Liver (tissue), 9 donors: ENCODE data around the gene MYF5. TPM values are rescaled to one million over a fixed set of nuclear protein-coding genes. Genes with fewer than 3 reads are reported as not detected.

ENCODE experiments used
- DNase-seq: peaks from one replicate; pipeline ENCODE4 v3.0.0-alpha.2; 2017; ENCODE audit warnings: low spot score
- H3K27ac ChIP-seq, 2 donors: one replicate each; pipeline ENCODE4 v1.7.0; 2013; ENCODE audit warnings: inconsistent platforms in 2 of 2, low read length in 2 of 2, control low read depth in 1 of 2, low read depth in 1 of 2, mild to moderate bottlenecking in 1 of 2
- H3K27me3 ChIP-seq, 4 donors: one replicate each; pipeline versions ENCODE4 v1.6.1 to v1.7.0; 2013; ENCODE audit warnings: low read length in 3 of 4, inconsistent platforms in 1 of 4, mild to moderate bottlenecking in 1 of 4, moderate library complexity in 1 of 4; ENCODE audit not compliant: control insufficient read depth in 4 of 4, insufficient read depth in 4 of 4
- H3K36me3 ChIP-seq, 4 donors: one replicate each; pipeline versions ENCODE4 v1.6.1 to v1.7.0; 2013; ENCODE audit warnings: low read length in 3 of 4, mild to moderate bottlenecking in 3 of 4, low read depth in 1 of 4, moderate library complexity in 1 of 4; ENCODE audit not compliant: control insufficient read depth in 4 of 4, insufficient read depth in 3 of 4
- H3K4me1 ChIP-seq, 4 donors: one replicate each; pipeline versions ENCODE4 v1.6.1 to v1.7.0; 2013; ENCODE audit warnings: low read length in 3 of 4, mild to moderate bottlenecking in 3 of 4, moderate library complexity in 1 of 4; ENCODE audit not compliant: control insufficient read depth in 4 of 4, insufficient read depth in 4 of 4
- H3K4me3 ChIP-seq, 3 donors: one replicate each; pipeline versions ENCODE4 v1.6.1 to v1.7.0; 2013; ENCODE audit warnings: low read length in 3 of 3, control low read depth in 1 of 3, low read depth in 1 of 3, mild to moderate bottlenecking in 1 of 3
- H3K9ac ChIP-seq, 2 donors: one replicate each; pipeline ENCODE4 v1.7.0; 2013; ENCODE audit warnings: low read length in 2 of 2, mild to moderate bottlenecking in 2 of 2, moderate library complexity in 2 of 2, control low read depth in 1 of 2, low read depth in 1 of 2
- H3K9me3 ChIP-seq, 4 donors: one replicate each; pipeline versions ENCODE4 v1.6.1 to v1.7.0; 2013; ENCODE audit warnings: low read length in 3 of 4; ENCODE audit not compliant: control insufficient read depth in 4 of 4
- EGR1 ChIP-seq, 2 donors: IDR thresholded peaks; 2 replicates each; pipeline ENCODE4 v1.6.1; 2016 to 2018; ENCODE audit warnings: antibody characterized with exemption in 2 of 2, low read depth in 2 of 2
- FOXA1 ChIP-seq: IDR thresholded peaks from 2 replicates; pipeline ENCODE4 v1.6.1; 2016; ENCODE audit warnings: antibody characterized with exemption
- FOXA2 ChIP-seq: IDR thresholded peaks from 2 replicates; pipeline ENCODE4 v1.6.1; 2016; ENCODE audit warnings: antibody characterized with exemption
- GABPA ChIP-seq, 2 donors: IDR thresholded peaks in 1 of 2; conservative IDR thresholded peaks in 1 of 2; 2 replicates each; pipeline ENCODE4 v1.6.1; 2016; ENCODE audit warnings: antibody characterized with exemption in 2 of 2, mild to moderate bottlenecking in 1 of 2, moderate library complexity in 1 of 2
- HNF4A ChIP-seq, 2 donors: conservative IDR thresholded peaks; 2 replicates each; pipeline ENCODE4 v1.6.1; 2016; ENCODE audit warnings: antibody characterized with exemption in 2 of 2, mild to moderate bottlenecking in 2 of 2
- JUND ChIP-seq, 2 donors: IDR thresholded peaks; 2 replicates each; pipeline ENCODE4 v1.6.1; 2016; ENCODE audit warnings: antibody characterized with exemption in 2 of 2
- NR2F2 ChIP-seq: IDR thresholded peaks from 2 replicates; pipeline ENCODE4 v1.6.1; 2016; ENCODE audit warnings: antibody characterized with exemption
- RAD21 ChIP-seq, 2 donors: IDR thresholded peaks; 2 replicates each; pipeline ENCODE4 v1.6.1; 2016; ENCODE audit warnings: antibody characterized with exemption in 2 of 2, mild to moderate bottlenecking in 2 of 2
- RXRA ChIP-seq, 2 donors: IDR thresholded peaks; 2 replicates each; pipeline ENCODE4 v1.6.1; 2017 to 2018; ENCODE audit warnings: antibody characterized with exemption in 2 of 2, mild to moderate bottlenecking in 1 of 2
- SP1 ChIP-seq: IDR thresholded peaks from 2 replicates; pipeline ENCODE4 v1.6.1; 2018; ENCODE audit warnings: antibody characterized with exemption, mild to moderate bottlenecking
- TAF1 ChIP-seq: conservative IDR thresholded peaks from 2 replicates; pipeline ENCODE4 v1.6.1; 2016; ENCODE audit warnings: antibody characterized with exemption, mild to moderate bottlenecking
- WGBS: extraction: QIAGEN DNeasy Blood & Tissue Kit; methylation state at CpG from one replicate; pipeline ENCODE4 v1.1.7; 2013; 5-methylcytosine and 5-hydroxymethylcytosine counted together
- polyA plus RNA-seq, 2 donors: library from polyadenylated mRNA; stranded (reverse) in 1 of 2; unstranded in 1 of 2; fragments of 200-250 nt in 1 of 2; fragments of >200 nt in 1 of 2; fragmentation: Nextera tagmentation in 1 of 2; extraction: Ambion mirVana in 1 of 2; gene quantifications; one replicate each; pipeline versions ENCODE4 v1.2.1 to v1.2.3, GENCODE V29; 2013 to 2015
- total RNA-seq, 2 donors: library from RNA; depleted of rRNA; stranded (reverse); fragments of >200 nt; gene quantifications; one replicate each; pipeline ENCODE4 v1.2.3, GENCODE V29; 2014
- TF ChIP-seq, protein P1 (sequence below): IDR thresholded peaks from 2 replicates; pipeline ENCODE4 v1.6.1; 2016; ENCODE audit warnings: antibody characterized with exemption
- TF ChIP-seq, protein P2 (sequence below): IDR thresholded peaks from 2 replicates; pipeline ENCODE4 v1.6.1; 2016; ENCODE audit warnings: antibody characterized with exemption
- TF ChIP-seq, protein P3 (sequence below): fragments of 150-350 bp; IDR thresholded peaks from 2 replicates; pipeline ENCODE4 v1.5.1; 2017; ENCODE audit warnings: improper control_type of control experiment, low read depth, low read length; ENCODE audit not compliant: missing input control
- TF ChIP-seq, protein P4 (sequence below): IDR thresholded peaks from 2 replicates; pipeline ENCODE4 v1.6.1; 2016; ENCODE audit warnings: antibody characterized with exemption, mild to moderate bottlenecking
- TF ChIP-seq, protein P5 (sequence below): IDR thresholded peaks from 2 replicates; pipeline ENCODE4 v1.6.1; 2016; ENCODE audit warnings: antibody characterized with exemption
- donor health status: healthy.
- donor health status: healthy.
- donor health status: healthy.
- donor health status: healthy.
- donor health status: healthy.

The MYF5 gene
- total and polyA plus RNA-seq, 4 donors: not detected

DNA sequence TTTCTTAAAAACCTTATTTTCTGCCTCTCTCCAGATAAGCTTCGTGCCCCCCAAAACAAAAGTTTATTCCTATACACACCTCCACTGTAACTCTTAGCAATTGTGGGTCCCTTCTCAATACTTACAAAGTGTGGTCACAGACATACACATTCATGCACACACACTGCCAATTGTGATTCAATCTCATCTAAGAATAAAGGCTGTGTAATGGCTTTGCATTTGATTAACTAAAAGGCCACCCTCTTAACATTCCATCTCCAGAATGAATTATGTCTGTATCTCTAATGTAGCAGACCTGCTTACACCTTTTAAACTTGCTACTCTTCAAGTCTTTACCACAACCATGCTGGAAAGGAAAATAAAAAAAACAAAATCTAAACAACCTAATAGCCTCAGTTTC is 49.5 kb downstream of the MYF5 start:
- TF ChIP-seq, protein P1, sequence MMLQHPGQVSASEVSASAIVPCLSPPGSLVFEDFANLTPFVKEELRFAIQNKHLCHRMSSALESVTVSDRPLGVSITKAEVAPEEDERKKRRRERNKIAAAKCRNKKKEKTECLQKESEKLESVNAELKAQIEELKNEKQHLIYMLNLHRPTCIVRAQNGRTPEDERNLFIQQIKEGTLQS: no peak
- no peak for TF ChIP-seq NR2F2
- TF ChIP-seq GABPA (IDR thresholded peaks at IDR 0.05 in 1 of 2, conservative IDR thresholded peaks at IDR 0.05 in 1 of 2): no peak
- TF ChIP-seq RXRA (IDR thresholded peaks at IDR 0.05): no peak
- TF ChIP-seq TAF1: no peak
- TF ChIP-seq, protein P2, sequence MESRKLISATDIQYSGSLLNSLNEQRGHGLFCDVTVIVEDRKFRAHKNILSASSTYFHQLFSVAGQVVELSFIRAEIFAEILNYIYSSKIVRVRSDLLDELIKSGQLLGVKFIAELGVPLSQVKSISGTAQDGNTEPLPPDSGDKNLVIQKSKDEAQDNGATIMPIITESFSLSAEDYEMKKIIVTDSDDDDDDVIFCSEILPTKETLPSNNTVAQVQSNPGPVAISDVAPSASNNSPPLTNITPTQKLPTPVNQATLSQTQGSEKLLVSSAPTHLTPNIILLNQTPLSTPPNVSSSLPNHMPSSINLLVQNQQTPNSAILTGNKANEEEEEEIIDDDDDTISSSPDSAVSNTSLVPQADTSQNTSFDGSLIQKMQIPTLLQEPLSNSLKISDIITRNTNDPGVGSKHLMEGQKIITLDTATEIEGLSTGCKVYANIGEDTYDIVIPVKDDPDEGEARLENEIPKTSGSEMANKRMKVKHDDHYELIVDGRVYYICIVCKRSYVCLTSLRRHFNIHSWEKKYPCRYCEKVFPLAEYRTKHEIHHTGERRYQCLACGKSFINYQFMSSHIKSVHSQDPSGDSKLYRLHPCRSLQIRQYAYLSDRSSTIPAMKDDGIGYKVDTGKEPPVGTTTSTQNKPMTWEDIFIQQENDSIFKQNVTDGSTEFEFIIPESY: no peak
- no peak for TF ChIP-seq FOXA2
- Histone ChIP-seq H3K36me3 (no peaks in the 10 kb centered on the region), H3K27ac (no peak overlapping the region), H3K27me3 (no peaks in the 10 kb centered on the region), H3K9ac (no peak overlapping the region), H3K9me3 (no peaks in the 10 kb centered on the region), H3K4me1 (peaks cover 0 to 5% (median 2%) of the 10 kb centered on the region in 4 donors), H3K4me3 (no peak overlapping the region)
- 93% methylated on average over 1 of the region's 1 CpG for WGBS
- DNase-seq: no peak

GRCh38 chr12:80766897-80767296 is 50.2 kb downstream of the MYF5 start:
- Histone ChIP-seq H3K36me3 (no peaks in the 10 kb centered on the region), H3K4me3 (no peak overlapping the region), H3K4me1 (peaks cover 0 to 5% (median 2%) of the 10 kb centered on the region in 4 donors), H3K9ac (no peak overlapping the region), H3K27me3 (no peaks in the 10 kb centered on the region), H3K9me3 (no peaks in the 10 kb centered on the region), H3K27ac (no peak overlapping the region)
- DNase-seq: no peak
- WGBS: 75% methylated on average over 2 of the region's 2 CpGs
- TF ChIP-seq EGR1 (IDR thresholded peaks at IDR 0.05; ENCODE audit: low read depth in 2 of 2): no peak
- TF ChIP-seq SP1: no peak
- TF ChIP-seq JUND (IDR thresholded peaks at IDR 0.05): no peak
- TF ChIP-seq, protein P3, sequence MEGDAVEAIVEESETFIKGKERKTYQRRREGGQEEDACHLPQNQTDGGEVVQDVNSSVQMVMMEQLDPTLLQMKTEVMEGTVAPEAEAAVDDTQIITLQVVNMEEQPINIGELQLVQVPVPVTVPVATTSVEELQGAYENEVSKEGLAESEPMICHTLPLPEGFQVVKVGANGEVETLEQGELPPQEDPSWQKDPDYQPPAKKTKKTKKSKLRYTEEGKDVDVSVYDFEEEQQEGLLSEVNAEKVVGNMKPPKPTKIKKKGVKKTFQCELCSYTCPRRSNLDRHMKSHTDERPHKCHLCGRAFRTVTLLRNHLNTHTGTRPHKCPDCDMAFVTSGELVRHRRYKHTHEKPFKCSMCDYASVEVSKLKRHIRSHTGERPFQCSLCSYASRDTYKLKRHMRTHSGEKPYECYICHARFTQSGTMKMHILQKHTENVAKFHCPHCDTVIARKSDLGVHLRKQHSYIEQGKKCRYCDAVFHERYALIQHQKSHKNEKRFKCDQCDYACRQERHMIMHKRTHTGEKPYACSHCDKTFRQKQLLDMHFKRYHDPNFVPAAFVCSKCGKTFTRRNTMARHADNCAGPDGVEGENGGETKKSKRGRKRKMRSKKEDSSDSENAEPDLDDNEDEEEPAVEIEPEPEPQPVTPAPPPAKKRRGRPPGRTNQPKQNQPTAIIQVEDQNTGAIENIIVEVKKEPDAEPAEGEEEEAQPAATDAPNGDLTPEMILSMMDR: no peak
- no peak for TF ChIP-seq RAD21 (IDR thresholded peaks at IDR 0.05)
- TF ChIP-seq FOXA1: no peak
- TF ChIP-seq, protein P4, sequence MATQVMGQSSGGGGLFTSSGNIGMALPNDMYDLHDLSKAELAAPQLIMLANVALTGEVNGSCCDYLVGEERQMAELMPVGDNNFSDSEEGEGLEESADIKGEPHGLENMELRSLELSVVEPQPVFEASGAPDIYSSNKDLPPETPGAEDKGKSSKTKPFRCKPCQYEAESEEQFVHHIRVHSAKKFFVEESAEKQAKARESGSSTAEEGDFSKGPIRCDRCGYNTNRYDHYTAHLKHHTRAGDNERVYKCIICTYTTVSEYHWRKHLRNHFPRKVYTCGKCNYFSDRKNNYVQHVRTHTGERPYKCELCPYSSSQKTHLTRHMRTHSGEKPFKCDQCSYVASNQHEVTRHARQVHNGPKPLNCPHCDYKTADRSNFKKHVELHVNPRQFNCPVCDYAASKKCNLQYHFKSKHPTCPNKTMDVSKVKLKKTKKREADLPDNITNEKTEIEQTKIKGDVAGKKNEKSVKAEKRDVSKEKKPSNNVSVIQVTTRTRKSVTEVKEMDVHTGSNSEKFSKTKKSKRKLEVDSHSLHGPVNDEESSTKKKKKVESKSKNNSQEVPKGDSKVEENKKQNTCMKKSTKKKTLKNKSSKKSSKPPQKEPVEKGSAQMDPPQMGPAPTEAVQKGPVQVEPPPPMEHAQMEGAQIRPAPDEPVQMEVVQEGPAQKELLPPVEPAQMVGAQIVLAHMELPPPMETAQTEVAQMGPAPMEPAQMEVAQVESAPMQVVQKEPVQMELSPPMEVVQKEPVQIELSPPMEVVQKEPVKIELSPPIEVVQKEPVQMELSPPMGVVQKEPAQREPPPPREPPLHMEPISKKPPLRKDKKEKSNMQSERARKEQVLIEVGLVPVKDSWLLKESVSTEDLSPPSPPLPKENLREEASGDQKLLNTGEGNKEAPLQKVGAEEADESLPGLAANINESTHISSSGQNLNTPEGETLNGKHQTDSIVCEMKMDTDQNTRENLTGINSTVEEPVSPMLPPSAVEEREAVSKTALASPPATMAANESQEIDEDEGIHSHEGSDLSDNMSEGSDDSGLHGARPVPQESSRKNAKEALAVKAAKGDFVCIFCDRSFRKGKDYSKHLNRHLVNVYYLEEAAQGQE: no peak
- TF ChIP-seq, protein P5, sequence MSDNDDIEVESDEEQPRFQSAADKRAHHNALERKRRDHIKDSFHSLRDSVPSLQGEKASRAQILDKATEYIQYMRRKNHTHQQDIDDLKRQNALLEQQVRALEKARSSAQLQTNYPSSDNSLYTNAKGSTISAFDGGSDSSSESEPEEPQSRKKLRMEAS: no peak
- TF ChIP-seq HNF4A (conservative IDR thresholded peaks at IDR 0.05): no peak
- no peak for TF ChIP-seq RXRA (IDR thresholded peaks at IDR 0.05)
- no peak for TF ChIP-seq GABPA (IDR thresholded peaks at IDR 0.05 in 1 of 2, conservative IDR thresholded peaks at IDR 0.05 in 1 of 2)
- TF ChIP-seq, protein P1: no peak
- TF ChIP-seq TAF1: no peak
